NCI-H524 (cell line): Measurements from ENCODE around the gene ABHD18.
A peak's percentile ranks its signal among the peaks of the same experiment; 100 is the strongest.
"Not testable (repeated sequence)": the region's sequence is repeated elsewhere in the genome, so short reads cannot be mapped to it uniquely, and the experiment has no call there.

Source experiments
- DNase-seq, 2 experiments: peaks; one replicate each; lab custom pipeline; 2025; lab: John Stamatoyannopoulos, UW

Gene ABHD18

GRCh38 chr4:127993151-127993550, 27.9 kb downstream of the ABHD18 start:
- DNase-seq: no peak

GRCh38 chr4:127995776-127996175, 30.6 kb downstream of the ABHD18 start:
- no peak for DNase-seq

GRCh38 chr4:127996521-127996920, 31.3 kb downstream of the ABHD18 start:
- not testable (repeated sequence) for DNase-seq

- peak in 1 of 2 experiments; percentile 10 for DNase-seq
These were observed 32.6 kb downstream of the ABHD18 start for GRCh38 chr4:127997534-127998388.

GRCh38 chr4:128006592-128006991, 41.4 kb downstream of the ABHD18 start:
- DNase-seq: no peak

- DNase-seq: no peak
These were observed 44.2 kb downstream of the ABHD18 start for GRCh38 chr4:128009428-128009827.

- DNase-seq: no peak
These were observed 60.1 kb downstream of the ABHD18 start for GRCh38 chr4:128025319-128025718.

- no peak for DNase-seq
These were observed 64.7 kb downstream of the ABHD18 start for GRCh38 chr4:128029907-128030306.

- peak in 1 of 2 experiments; percentile 10 for DNase-seq
These were observed 66.7 kb downstream of the ABHD18 start for GRCh38 chr4:128031756-128032384.

- DNase-seq: no peak
These were observed 74.4 kb downstream of the ABHD18 start for GRCh38 chr4:128039568-128039967.

GRCh38 chr4:128047019-128047418, 81.8 kb downstream of the ABHD18 start:
- not testable (repeated sequence) for DNase-seq

GRCh38 chr4:128047514-128047913, 82.3 kb downstream of the ABHD18 start:
- DNase-seq: not testable (repeated sequence)

- DNase-seq: peak; percentile 9 to 21
These were observed 86.0 kb downstream of the ABHD18 start for GRCh38 chr4:128051229-128051628.

GRCh38 chr4:128054907-128055306, 89.7 kb downstream of the ABHD18 start:
- not testable (repeated sequence) for DNase-seq

- DNase-seq: not testable (repeated sequence)
These were observed 90.4 kb downstream of the ABHD18 start for GRCh38 chr4:128055441-128056206.

GRCh38 chr4:128056396-128056795, 91.2 kb downstream of the ABHD18 start:
- DNase-seq: no peak

- DNase-seq: no peak
These were observed 95.0 kb downstream of the ABHD18 start for GRCh38 chr4:128060121-128060698.

GRCh38 chr4:128060699-128061565, 95.7 kb downstream of the ABHD18 start, which contains the start of gene LARP1B:
LARP1B (plus strand) TSS chr4:128061312; CDS start chr4:128074952, 13,640 bp downstream.
- DNase-seq: peak; percentile 73 to 84

GRCh38 chr4:128061566-128062536, 96.6 kb downstream of the ABHD18 start:
- peak; percentile 54 to 74 for DNase-seq

GRCh38 chr4:128066453-128066820, 101.2 kb downstream of the ABHD18 start:
- not testable (repeated sequence) for DNase-seq
